Stimulated activated CD4-positive, alpha-beta T cell treated with anti-CD3 and anti-CD28 coated beads, Interleukin-1b, Interleukin-23, amount 100 ng/mL, for 24 hours (primary cell): ENCODE measurements around the gene ASB5.
"Not testable (repeated sequence)": the region's sequence is repeated elsewhere in the genome, so short reads cannot be mapped to it uniquely, and the experiment has no call there.

ENCODE experiments used
- DNase-seq, 4 experiments: peaks; one replicate each; pipeline ENCODE4 v3.0.0-alpha.2; 2020; ENCODE audit warnings: low read depth in 4 of 4, low spot score in 1 of 4

ASB5 gene

DNA sequence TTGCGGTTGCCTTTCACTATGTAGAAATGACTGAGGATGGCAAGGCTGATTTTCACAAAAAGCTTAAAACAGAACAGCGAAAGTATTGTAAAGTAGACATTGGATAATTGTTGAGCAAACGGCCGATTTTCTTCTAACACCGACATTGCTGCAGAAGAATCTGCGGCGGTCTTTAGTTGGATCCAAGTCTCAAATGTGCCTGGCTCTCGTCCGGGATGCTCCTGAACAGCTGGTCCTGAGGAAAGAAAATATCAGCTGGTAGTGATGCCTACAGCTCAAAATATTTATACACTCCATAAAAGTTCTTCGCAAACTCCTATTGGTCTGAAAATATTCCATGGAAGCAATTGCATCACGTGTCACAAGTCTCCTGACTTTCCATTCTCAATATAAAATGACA, at the start of gene ASB5:
Gene ASB5, minus strand, starts transcription at position 260 of the 400 bp plus-strand sequence. Its CDS starts 114 bp downstream, at position 146.
- no peak for DNase-seq

- no peak for DNase-seq
These were observed 44.7 kb upstream of the ASB5 start for GRCh38 chr4:176313596-176314336.

- DNase-seq = no peak
These were observed 40.8 kb upstream of the ASB5 start for GRCh38 chr4:176309772-176310171.

GRCh38 chr4:176309046-176309445, 40.0 kb upstream of the ASB5 start:
- DNase-seq = no peak

DNA sequence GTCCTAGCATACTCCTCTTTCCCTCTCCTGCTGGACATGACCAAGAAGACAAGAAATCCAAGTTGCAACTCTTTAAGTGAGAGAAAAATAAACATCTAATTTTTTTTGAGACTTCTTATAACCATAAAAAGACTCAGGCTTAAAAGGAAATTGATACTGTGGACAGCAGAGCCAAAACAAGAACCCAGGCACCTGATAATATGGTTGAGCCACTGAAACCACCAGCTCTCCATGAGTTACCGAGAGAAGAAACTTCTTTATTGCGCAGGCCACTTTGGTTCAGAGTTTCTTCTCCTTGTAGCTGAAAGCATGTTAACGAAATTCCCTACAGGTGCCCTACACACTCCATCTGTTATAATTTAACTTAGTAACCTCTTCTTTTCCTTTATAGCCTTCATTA, 39.4 kb upstream of the ASB5 start:
- no peak for DNase-seq

- no peak for DNase-seq
These were observed 38.6 kb upstream of the ASB5 start for GRCh38 chr4:176307666-176307930.

- no peak for DNase-seq
These were observed 38.0 kb upstream of the ASB5 start for GRCh38 chr4:176306837-176307665.

GRCh38 chr4:176303938-176304337, 34.9 kb upstream of the ASB5 start:
- no peak for DNase-seq

GRCh38 chr4:176302283-176303275, 33.6 kb upstream of the ASB5 start:
- no peak for DNase-seq

DNA sequence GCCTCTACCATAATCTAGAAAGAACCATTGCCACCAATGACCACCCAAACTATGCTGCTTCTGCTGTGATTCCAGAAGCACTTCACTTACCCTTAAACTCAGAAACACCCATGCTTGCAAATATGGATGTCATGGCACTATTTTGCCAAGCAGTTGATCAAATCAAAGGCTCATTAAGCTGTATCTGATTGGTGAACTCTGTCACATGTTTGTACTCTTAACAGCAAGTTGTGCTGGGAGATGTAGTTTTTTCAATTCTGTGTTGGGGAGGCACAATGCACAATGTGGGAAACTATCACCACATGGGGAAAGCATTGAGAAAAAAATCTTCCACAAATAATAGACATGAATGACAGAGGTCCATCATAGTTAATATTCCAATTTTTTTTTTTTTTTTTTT, 31.5 kb upstream of the ASB5 start:
- DNase-seq = no peak

- no peak for DNase-seq
These were observed 31.0 kb upstream of the ASB5 start for GRCh38 chr4:176300036-176300435.

GRCh38 chr4:176298664-176299063, 29.6 kb upstream of the ASB5 start:
- DNase-seq = no peak

DNA sequence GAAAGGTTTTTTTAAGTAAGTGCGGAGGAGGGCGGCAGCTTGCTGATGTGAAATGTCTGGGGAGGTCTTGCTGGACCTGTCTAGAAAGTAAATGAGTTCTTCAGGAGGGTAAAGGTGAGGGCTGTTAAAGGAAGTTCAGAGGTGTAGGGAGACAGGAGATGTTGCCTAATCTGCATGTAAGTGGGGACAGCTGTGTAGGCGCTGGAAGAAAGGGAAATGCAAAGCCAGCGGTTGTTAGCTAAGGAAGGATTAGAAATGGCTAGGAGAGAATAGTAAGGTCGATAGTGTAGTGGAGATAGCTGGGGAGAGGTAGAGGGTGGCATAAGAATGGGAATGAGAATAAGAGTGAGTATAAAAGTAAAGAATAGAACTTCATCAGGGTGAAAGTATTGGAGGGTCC, 26.9 kb upstream of the ASB5 start:
- not testable (repeated sequence) for DNase-seq

DNA sequence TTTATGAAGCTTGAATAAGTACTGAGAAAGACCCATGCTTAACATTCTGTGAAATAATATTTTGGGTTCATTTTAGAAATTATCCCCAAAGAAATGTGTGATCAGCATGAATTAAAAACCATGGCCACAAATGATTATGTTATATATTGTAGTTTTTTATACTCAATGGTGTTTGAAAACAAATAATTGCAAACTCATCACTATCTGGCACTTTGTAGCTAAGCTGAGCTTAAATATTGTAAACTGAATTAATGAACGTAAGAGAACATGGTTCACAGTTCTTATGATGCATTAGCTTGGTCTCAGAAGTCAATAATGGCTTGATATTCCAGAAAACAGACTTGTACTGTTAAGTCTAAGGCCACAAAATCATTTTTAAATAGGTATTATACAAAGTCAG, 24.6 kb upstream of the ASB5 start:
- no peak for DNase-seq

DNA sequence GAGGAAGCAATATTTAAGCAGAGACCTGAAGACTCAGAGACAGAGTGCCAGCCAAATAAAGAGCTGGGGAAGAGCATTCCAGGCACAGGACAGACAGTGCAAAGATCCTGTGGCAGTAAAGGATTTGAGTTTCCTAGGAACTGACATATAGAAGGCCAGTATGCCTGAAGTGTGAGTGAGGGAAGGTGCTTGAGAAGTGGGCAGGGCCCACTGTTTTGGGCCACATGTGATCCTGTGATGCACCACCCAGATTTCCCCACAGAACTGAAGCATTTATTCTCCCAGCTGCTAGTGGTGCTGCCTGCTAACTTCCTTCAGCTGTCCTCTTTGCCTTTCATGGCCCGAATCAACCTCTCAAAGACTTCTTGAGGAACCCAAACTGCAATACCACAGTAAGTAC, 23.9 kb upstream of the ASB5 start:
- DNase-seq = no peak

- DNase-seq = no peak
These were observed 22.7 kb upstream of the ASB5 start for GRCh38 chr4:176291748-176292147.

DNA sequence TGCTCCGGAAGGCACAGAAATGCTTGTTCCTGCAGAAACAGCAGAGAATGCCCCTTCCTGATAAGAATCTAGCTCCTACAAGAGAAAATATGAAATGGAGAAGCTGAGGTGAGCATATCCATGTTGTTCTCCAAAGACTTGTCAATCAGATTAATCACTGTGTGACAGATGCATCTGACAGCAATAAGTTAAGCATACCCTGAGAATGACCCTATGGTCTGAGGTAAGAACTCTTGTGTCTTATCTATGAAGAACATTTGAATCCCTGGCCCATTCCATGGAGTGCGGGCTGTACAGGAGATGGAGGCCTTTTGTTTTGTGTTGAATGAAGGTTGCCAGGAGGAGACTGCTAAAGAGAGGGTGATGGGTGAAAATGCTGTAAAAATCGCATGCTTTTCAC, 21.5 kb upstream of the ASB5 start:
- no peak for DNase-seq

GRCh38 chr4:176289561-176289960, 20.5 kb upstream of the ASB5 start:
- no peak for DNase-seq

DNA sequence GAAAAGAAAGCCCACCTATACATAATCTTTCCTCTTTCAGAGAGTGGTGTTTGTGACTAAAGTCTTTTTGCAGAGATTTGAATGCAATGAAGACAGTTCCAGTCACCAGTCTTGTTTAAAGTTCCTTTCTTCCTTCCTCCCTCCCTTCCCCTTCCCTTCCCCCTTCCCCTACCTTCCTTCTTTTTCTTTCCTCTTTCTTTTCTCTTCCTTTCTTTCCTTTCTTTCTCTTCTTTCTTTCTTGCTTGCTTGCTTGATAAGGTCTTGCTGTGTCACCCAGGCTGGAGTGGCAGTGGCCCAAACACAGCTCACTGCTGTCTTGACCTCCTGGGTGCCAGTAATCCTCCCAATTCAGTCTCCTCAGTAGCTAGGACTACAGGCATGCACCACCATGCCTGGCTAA, 19.0 kb upstream of the ASB5 start:
- no peak for DNase-seq

DNA sequence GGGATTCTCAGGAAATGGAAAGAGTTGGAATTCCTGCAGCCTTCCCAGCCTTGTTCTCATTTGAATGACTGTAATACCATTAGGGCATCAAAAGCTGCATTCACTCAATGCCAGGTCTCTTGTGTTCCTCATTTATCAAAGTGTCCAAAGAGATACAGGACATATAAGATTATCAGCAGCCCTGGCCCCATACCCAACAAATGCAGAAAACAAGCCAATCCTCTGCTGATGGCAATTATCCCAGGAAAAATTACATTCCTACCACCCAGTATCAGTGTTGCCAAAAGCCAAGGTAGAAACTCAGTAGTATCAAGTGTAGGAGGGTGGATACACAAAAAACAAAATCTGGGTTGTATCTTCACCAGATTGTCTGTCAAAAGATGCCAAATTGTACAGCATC, 18.5 kb upstream of the ASB5 start:
- DNase-seq = no peak

DNA sequence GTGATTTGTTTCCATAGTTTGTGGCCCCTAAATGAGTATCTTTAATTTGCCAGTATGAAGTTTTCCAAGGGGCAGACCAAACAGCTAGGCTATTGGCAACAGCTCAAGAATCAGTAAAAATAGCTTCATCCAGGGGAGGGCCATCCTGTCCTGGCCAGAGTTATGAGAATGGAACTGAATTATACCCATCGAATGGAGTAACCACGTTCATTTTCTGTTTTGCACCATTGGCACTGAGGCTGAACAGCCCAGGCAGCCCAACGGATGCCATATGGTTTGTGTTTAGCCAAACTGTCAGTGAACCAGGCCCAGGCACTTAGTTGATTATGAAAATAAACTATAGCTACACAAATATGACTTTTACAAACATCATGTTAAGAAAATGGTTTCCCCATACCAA, 17.7 kb upstream of the ASB5 start:
- no peak for DNase-seq

- DNase-seq = not testable (repeated sequence)
These were observed 10.5 kb upstream of the ASB5 start for GRCh38 chr4:176279560-176279959.
